GM21529 (cell line): ENCODE data around the gene RBM42.
"Not testable (repeated sequence)": the region's sequence is repeated elsewhere in the genome, so short reads cannot be mapped to it uniquely, and the experiment has no call there.

Experiments used
- ATAC-seq: cut with Tn5 transposase; IDR thresholded peaks from one replicate; pipeline ENCODE4 v1.9.1; 2021; ENCODE audit not compliant: unreplicated experiment

Gene RBM42

GRCh38 chr19:35628565-35629331 lies at the start of gene RBM42:
Gene RBM42, plus strand, starts transcription at chr19:35629036. Its CDS starts 118 bp downstream, at chr19:35629154.
- ATAC-seq: peak; percentile 96

GRCh38 chr19:35582760-35583159 lies 46.1 kb upstream of the RBM42 start:
- ATAC-seq: no peak

- ATAC-seq: no peak
These were observed 43.0 kb upstream of the RBM42 start, which contains the start of gene PMIS2 for GRCh38 chr19:35585848-35586247. Gene PMIS2, plus strand, starts transcription at chr19:35586173. Its CDS starts 87 bp downstream, at chr19:35586260.

GRCh38 chr19:35587321-35587720 lies 41.5 kb upstream of the RBM42 start:
- no peak for ATAC-seq

GRCh38 chr19:35590875-35591274 lies 38.0 kb upstream of the RBM42 start:
- no peak for ATAC-seq

- no peak for ATAC-seq
These were observed 36.6 kb upstream of the RBM42 start for GRCh38 chr19:35592226-35592625.

- ATAC-seq: not testable (repeated sequence)
These were observed 33.8 kb upstream of the RBM42 start for GRCh38 chr19:35595026-35595425.

GRCh38 chr19:35595928-35596327 lies 32.9 kb upstream of the RBM42 start:
- ATAC-seq: no peak

- ATAC-seq: peak; percentile 53
These were observed 32.4 kb upstream of the RBM42 start for GRCh38 chr19:35596366-35596999.

- ATAC-seq: no peak
These were observed 26.9 kb upstream of the RBM42 start for GRCh38 chr19:35601971-35602370.

- not testable (repeated sequence) for ATAC-seq
These were observed 24.4 kb upstream of the RBM42 start for GRCh38 chr19:35604436-35604835.

- not testable (repeated sequence) for ATAC-seq
These were observed 21.7 kb upstream of the RBM42 start for GRCh38 chr19:35607170-35607569.

GRCh38 chr19:35607661-35608060 lies 21.2 kb upstream of the RBM42 start:
- ATAC-seq: no peak

GRCh38 chr19:35608251-35608650 lies 20.6 kb upstream of the RBM42 start:
- no peak for ATAC-seq

GRCh38 chr19:35609851-35610353 lies 18.9 kb upstream of the RBM42 start:
- ATAC-seq: peak; percentile 38

- no peak for ATAC-seq
These were observed 16.6 kb upstream of the RBM42 start for GRCh38 chr19:35612224-35612558.

GRCh38 chr19:35612559-35613321 lies 16.1 kb upstream of the RBM42 start, which contains the start of gene HAUS5:
Gene HAUS5, plus strand, starts transcription at chr19:35612735. Its CDS starts 60 bp downstream, at chr19:35612795.
- peak; percentile 67 for ATAC-seq

GRCh38 chr19:35613574-35613973 lies 15.3 kb upstream of the RBM42 start:
- no peak for ATAC-seq

GRCh38 chr19:35615036-35615435 lies 13.8 kb upstream of the RBM42 start:
- ATAC-seq: no peak

GRCh38 chr19:35618857-35619256 lies 10.0 kb upstream of the RBM42 start:
- ATAC-seq: no peak

GRCh38 chr19:35619290-35619923 lies 9.4 kb upstream of the RBM42 start:
- no peak for ATAC-seq
